ENCODE results near the gene AP3B1. TPM values are rescaled to one million over a fixed set of nuclear protein-coding genes. Genes with fewer than 3 reads are reported as not detected.

Gene AP3B1
- total and polyA plus RNA-seq, 2 of the 8 experiments (the other 6 are each of a cell fraction or from before 2014, with no cell fraction given), result 45.8 to 48.3 TPM

DNA sequence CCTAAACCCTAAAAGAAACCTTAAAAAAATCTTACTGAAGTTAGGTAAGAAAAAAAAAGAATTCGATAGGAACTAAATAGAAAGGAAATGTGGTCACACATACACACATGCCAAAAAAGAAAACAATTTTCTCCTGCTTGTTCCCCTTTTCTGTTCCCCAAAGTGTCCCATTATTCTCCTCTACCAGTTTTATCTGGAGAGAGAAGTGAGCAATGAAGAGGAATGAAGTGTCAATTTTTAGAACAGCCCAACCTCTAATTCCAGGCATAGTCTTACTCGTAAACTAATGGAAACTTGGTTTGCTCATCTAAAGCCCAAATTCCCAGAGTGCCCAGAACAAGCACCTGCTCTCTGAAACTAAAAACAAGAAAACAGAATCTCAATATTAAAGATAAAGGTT lies 26.1 kb downstream of the AP3B1 start:
- Histone ChIP-seq H2BK12ac (ENCODE audit: low read depth, low read length) (no peak overlapping the region), H3K27ac (ENCODE audit: low read depth, low read length) (no peak overlapping the region), H3K36me3 (ENCODE audit: control insufficient read depth in 2 of 4, insufficient read depth in 4 of 4, low read length in 3 of 4) (peaks cover 0 to 6% (median 2%) of the 10 kb centered on the region in 4 experiments; a peak in 3 of 8 replicates), H2BK15ac (ENCODE audit: low read length) (no peak overlapping the region), H3K9me3 (ENCODE audit: insufficient read depth in 2 of 2, low read depth in 1 of 2, low read length in 1 of 2) (no peaks in the 10 kb centered on the region), H2AFZ (ENCODE audit: low read length) (no peak overlapping the region), H4K20me1 (replicated peaks in 1 of 2; ENCODE audit: control insufficient read depth in 1 of 2, insufficient read depth in 2 of 2, low read length in 2 of 2) (peaks cover 0 to 2% of the 10 kb centered on the region in 2 experiments), H3K4me1 (replicated peaks in 1 of 4; ENCODE audit: control insufficient read depth in 3 of 4, insufficient read depth in 4 of 4, low read length in 3 of 4) (peaks cover 0 to 8% (median 7%) of the 10 kb centered on the region in 4 experiments; a peak in 4 of 7 replicates), H3K79me1 (ENCODE audit: low read depth, low read length) (peaks cover 2% of the 10 kb centered on the region), H3K18ac (ENCODE audit: extremely low read depth, low read length) (no peak overlapping the region), H3K23me2 (ENCODE audit: low read depth, low read length) (no peaks in the 10 kb centered on the region), H3K4me3 (ENCODE audit: extremely low read depth in 1 of 4, insufficient read depth in 2 of 4, low read depth in 3 of 4, low read length in 4 of 4) (no peak overlapping the region), H2BK20ac (ENCODE audit: low read length) (no peak overlapping the region), H3K79me2 (ENCODE audit: control insufficient read depth in 1 of 2, insufficient read depth in 2 of 2, low read length in 2 of 2) (peaks cover 0 to 22% of the 10 kb centered on the region in 2 experiments; a peak in 2 of 4 replicates), H3K56ac (replicated peaks; ENCODE audit: insufficient read length, low read depth, low read length) (no peak overlapping the region), H4K91ac (replicated peaks; ENCODE audit: insufficient read length, low read length) (no peak overlapping the region), H3K4ac (replicated peaks; ENCODE audit: insufficient read length, low read depth, low read length) (no peak overlapping the region), H2AK5ac (ENCODE audit: low read depth, low read length) (no peak overlapping the region), H3K14ac (ENCODE audit: insufficient read length) (no peak overlapping the region), H3K4me2 (ENCODE audit: insufficient read depth in 1 of 2, low read depth in 2 of 2, low read length in 2 of 2) (no peak overlapping the region), H2BK120ac (replicated peaks; ENCODE audit: low read depth, low read length) (no peak overlapping the region), H3K23ac (ENCODE audit: insufficient read length) (no peak overlapping the region), H4K5ac (ENCODE audit: insufficient read length, low read depth, low read length) (no peak overlapping the region), H3K9ac (replicated peaks in 1 of 4; ENCODE audit: extremely low read depth in 1 of 4, low read depth in 3 of 4, low read length in 3 of 4) (no peak overlapping the region), H3K27me3 (replicated peaks in 1 of 4; ENCODE audit: control insufficient read depth in 3 of 4, extremely low read depth in 1 of 4, insufficient read depth in 3 of 4, low read length in 3 of 4) (no peaks in the 10 kb centered on the region), H2BK5ac (ENCODE audit: low read depth, low read length) (no peak overlapping the region), H4K8ac (ENCODE audit: extremely low read depth, insufficient read depth, low read length) (no peak overlapping the region)
- POLR2A ChIA-PET (ENCODE audit: partially characterized antibody), result no interaction called here
- CTCF ChIA-PET (ENCODE audit: partially characterized antibody), result interaction anchor here (1.0 to 1.4 kb wide), 2 partner anchors 46 to 203 kb away, joined by 3 read pairs; no protein-coding TSS in a partner anchor
- DNase-seq (ENCODE audit: low read depth in 1 of 2, low spot score in 2 of 2), result no peak
- 84% methylated on average over 2 of the region's 2 CpGs; no CpG with 5 or more reads in 1 of the 2 experiments for WGBS, 2 experiments (ENCODE audit: extremely low coverage in 1 of 2, insufficient coverage in 1 of 2, insufficient read length in 1 of 2, insufficient replicate concordance in 2 of 2, low coverage in 1 of 2, low lambda C conversion rate in 2 of 2, missing lambda C conversion rate in 1 of 2)
- TF ChIP-seq EP300 (IDR thresholded peaks at IDR 0.05; ENCODE audit: borderline replicate concordance in 1 of 2, low read depth in 2 of 2, low read length in 2 of 2) (no peak), EZH2 (IDR thresholded peaks at IDR 0.05; ENCODE audit: low read depth, low read length, severe bottlenecking) (no peak), MAFK (IDR thresholded peaks at IDR 0.05; ENCODE audit: low read depth, low read length) (no peak), KDM4A (IDR thresholded peaks at IDR 0.05; ENCODE audit: low read depth, low read length, severe bottlenecking) (no peak), RBBP5 (IDR thresholded peaks at IDR 0.05; ENCODE audit: borderline replicate concordance, low read depth, low read length) (no peak), KDM5A (IDR thresholded peaks at IDR 0.05; ENCODE audit: low read length) (no peak)
- TF ChIP-seq, protein P1, sequence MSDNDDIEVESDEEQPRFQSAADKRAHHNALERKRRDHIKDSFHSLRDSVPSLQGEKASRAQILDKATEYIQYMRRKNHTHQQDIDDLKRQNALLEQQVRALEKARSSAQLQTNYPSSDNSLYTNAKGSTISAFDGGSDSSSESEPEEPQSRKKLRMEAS (IDR thresholded peaks at IDR 0.05), result no peak
- no peak for FAIRE-seq

All from H1 (cell line).